Tibial artery (tissue), 4 donors: ENCODE measurements around the gene RIT2.

Source experiments
- DNase-seq, 2 donors: peaks; one replicate each; pipeline ENCODE4 v3.0.0-alpha.2; 2019
- H3K27ac ChIP-seq, 2 donors: fragments of 200-600 bp; sonication (generic) in 1 of 2; 1 replicate in 1 of 2; 2 replicates in 1 of 2; pipeline ENCODE4 v1.5.1; 2018 to 2019; ENCODE audit warnings: mild to moderate bottlenecking in 1 of 2
- H3K27me3 ChIP-seq, 2 donors: fragments of 200-600 bp; sonication (generic) in 1 of 2; one replicate each; pipeline versions ENCODE4 v1.5.1 to v1.6.0; 2016 to 2019
- H3K36me3 ChIP-seq, 3 donors: fragments of 200-600 bp; sonication (generic) in 2 of 3; one replicate each; pipeline ENCODE4 v1.5.1; 2016 to 2019; ENCODE audit warnings: mild to moderate bottlenecking in 2 of 3
- H3K4me1 ChIP-seq, 4 donors: fragments of 200-600 bp; sonication (generic) in 2 of 4; 1 replicate in 3 of 4; 2 replicates in 1 of 4; pipeline ENCODE4 v1.5.1; 2016 to 2019
- H3K4me3 ChIP-seq, 2 donors: fragments of 200-600 bp; sonication (generic) in 1 of 2; 1 replicate in 1 of 2; 2 replicates in 1 of 2; pipeline ENCODE4 v1.5.1; 2018 to 2019; ENCODE audit warnings: mild to moderate bottlenecking in 2 of 2
- H3K9me3 ChIP-seq, 3 donors: fragments of 200-600 bp; sonication (generic) in 1 of 3; one replicate each; pipeline ENCODE4 v1.5.1; 2016 to 2019
- CTCF ChIP-seq, 2 experiments: fragments of 200-600 bp in 1 of 2; fragments of 450-650 bp in 1 of 2; IDR thresholded peaks; one replicate each; pipeline ENCODE4 v1.5.1; 2017 to 2019; ENCODE audit warnings: antibody characterized with exemption in 2 of 2, mild to moderate bottlenecking in 1 of 2, moderate library complexity in 1 of 2
- intact Hi-C: fragments of 100-400 bp; cut with DNase I; formaldehyde crosslinking; loops from one replicate; pipeline ENCODE4 v1.15.0; 2023; ENCODE audit warnings: low total_unique reads

The RIT2 gene

GRCh38 chr18:42980426-42980825 lies 135.1 kb downstream of the RIT2 start:
- H3K27ac ChIP-seq, result no peak overlapping the region
- H3K27me3 ChIP-seq, result no peaks in the 10 kb centered on the region
- DNase-seq, result no peak
- intact Hi-C loops, result no loop called here
- H3K4me3 ChIP-seq, result no peak overlapping the region
- TF ChIP-seq CTCF (IDR thresholded peaks at IDR 0.05), result no peak
- H3K36me3 ChIP-seq, result no peaks in the 10 kb centered on the region
- no peaks in the 10 kb centered on the region for H3K9me3 ChIP-seq
- no peaks in the 10 kb centered on the region for H3K4me1 ChIP-seq

DNA sequence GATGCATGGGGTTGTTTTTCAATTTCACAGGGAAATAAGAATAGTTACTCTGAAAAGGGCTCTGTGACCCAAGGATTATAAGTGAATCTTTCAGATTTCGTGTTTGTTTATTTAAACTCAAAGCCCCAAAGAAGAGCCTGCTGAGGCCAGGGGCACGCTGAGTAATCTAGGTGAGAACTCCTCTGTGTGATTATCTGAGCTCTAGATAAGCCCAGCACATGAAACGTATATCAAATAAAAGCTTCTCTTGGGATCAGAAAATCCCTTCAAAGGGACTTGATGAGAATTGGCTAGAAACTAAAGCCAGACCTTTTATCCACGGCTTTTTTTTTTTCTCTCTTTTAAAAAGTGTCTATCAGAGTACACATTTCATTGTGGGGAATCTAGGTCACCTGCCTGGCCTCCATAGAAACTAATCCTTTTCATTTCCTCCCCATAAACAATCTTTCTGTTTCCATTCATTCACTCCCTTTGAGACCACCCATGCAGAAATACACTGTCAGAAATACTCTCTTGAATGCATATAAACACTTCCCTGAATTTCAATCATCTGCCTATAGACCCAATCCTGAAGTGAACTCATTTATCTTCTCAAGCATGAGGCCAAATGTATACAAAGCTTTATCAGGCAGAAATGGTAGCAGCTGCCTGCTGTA lies 137.4 kb downstream of the RIT2 start:
- intact Hi-C loops, result no loop called here
- Histone ChIP-seq H3K36me3 (no peaks in the 10 kb centered on the region), H3K4me3 (no peak overlapping the region)

DNA sequence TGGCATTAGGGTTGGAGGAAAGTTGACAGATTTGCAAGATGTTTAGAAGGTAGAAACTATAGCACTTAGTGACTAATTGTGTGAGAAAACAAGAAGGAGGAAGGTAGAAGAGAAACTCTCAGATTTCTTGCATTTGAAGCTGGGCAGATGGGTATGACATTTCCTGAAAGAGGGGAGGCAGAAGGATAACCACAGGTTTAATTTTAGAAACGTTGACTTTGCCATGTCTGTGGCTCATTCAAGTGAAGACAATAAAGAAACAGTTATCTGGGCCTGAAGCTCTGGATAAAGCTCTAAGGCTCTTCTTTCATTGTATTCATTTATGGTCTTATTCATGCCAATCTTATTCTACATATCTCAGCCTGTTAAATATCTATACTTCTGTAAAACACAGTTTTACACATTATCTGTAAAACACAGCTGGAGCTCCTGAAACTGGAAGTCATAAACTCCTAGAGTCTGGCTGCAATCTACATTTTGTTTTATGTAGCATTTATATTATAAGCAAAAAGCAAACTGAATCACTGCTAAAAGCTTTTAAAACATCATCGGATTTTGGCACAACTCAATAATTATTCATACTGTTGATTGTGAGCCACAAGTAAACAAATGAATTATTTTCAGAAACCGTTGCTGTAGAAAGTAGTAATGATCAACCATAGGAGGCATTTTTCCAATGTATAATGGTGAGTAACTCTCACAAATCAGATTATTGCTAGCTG lies 138.5 kb downstream of the RIT2 start:
- no peaks in the 10 kb centered on the region for H3K9me3 ChIP-seq
- no peak overlapping the region for H3K27ac ChIP-seq
- no peaks in the 10 kb centered on the region for H3K36me3 ChIP-seq
- no peak for DNase-seq
- H3K4me3 ChIP-seq, result no peak overlapping the region
- no peaks in the 10 kb centered on the region for H3K27me3 ChIP-seq
- no peaks in the 10 kb centered on the region for H3K4me1 ChIP-seq
- intact Hi-C loops, result no loop called here
- TF ChIP-seq CTCF (IDR thresholded peaks at IDR 0.05), result no peak

More for the DNA sequence above, 137.4 kb downstream of the RIT2 start:
- TF ChIP-seq CTCF (IDR thresholded peaks at IDR 0.05), result no peak
- Histone ChIP-seq H3K9me3 (no peaks in the 10 kb centered on the region), H3K27me3 (no peaks in the 10 kb centered on the region), H3K4me1 (no peaks in the 10 kb centered on the region), H3K27ac (no peak overlapping the region)
- no peak for DNase-seq

DNA sequence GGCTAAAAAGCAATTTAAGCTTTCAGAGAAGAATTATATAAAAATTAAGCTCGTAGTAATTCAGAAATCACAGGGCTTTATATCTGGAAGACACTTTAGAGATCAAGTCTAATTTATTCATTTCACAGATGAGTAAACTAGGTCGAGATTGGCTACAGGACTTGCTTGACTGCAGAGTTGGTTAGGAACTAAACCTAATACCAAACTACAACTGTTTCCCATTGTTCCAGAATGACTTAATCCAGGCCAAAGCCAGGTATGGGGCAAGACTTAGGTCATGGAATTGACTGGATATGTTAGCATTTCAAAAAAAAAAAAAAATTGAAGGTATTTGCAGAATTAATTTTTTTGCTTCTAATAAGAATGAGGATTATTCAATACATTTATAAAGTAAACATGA lies 146.1 kb downstream of the RIT2 start:
- no peak for DNase-seq
- TF ChIP-seq CTCF (IDR thresholded peaks at IDR 0.05), result no peak
- Histone ChIP-seq H3K27me3 (no peaks in the 10 kb centered on the region), H3K4me3 (no peak overlapping the region), H3K4me1 (no peaks in the 10 kb centered on the region), H3K27ac (no peak overlapping the region), H3K9me3 (no peaks in the 10 kb centered on the region), H3K36me3 (no peaks in the 10 kb centered on the region)
- intact Hi-C loops, result no loop called here

DNA sequence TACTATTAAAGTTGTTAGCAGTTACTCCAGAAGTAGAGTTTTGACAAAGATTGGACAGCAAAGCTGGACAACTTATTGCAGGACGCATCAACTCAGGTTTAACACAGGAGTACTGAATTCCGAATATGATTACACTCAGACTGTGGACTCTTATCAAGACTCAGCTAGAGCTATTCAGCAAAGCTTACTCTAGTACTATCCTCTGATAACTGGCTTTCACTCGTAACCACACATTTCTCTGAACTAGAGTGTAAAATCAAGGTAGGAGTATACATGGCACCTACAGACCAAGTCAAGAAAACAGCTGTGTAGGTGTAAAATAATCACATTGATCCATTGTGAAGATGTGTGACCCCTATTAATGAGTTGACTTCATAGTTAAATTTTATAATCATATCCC lies 154.2 kb downstream of the RIT2 start:
- no peak overlapping the region for H3K27ac ChIP-seq
- TF ChIP-seq CTCF (IDR thresholded peaks at IDR 0.05), result no peak
- H3K9me3 ChIP-seq, result no peaks in the 10 kb centered on the region
- no peak overlapping the region for H3K4me3 ChIP-seq
- no peak for DNase-seq
- no peaks in the 10 kb centered on the region for H3K4me1 ChIP-seq
- intact Hi-C loops, result no loop called here
- no peaks in the 10 kb centered on the region for H3K27me3 ChIP-seq
- H3K36me3 ChIP-seq, result no peaks in the 10 kb centered on the region
